SKM-1 (cell line): Measurements from ENCODE around the gene HSD3B7.
A peak's percentile ranks its signal among the peaks of the same experiment; 100 is the strongest.
"Not testable (repeated sequence)": the region's sequence is repeated elsewhere in the genome, so short reads cannot be mapped to it uniquely, and the experiment has no call there.

Experiments
- DNase-seq: peaks from one replicate; lab custom pipeline; 2025; ENCODE audit not compliant: unreplicated experiment; lab: John Stamatoyannopoulos, UW

HSD3B7 gene

GRCh38 chr16:30984669-30985400 is at the start of gene HSD3B7:
TSS of gene HSD3B7 (plus strand) at chr16:30985207. CDS start at chr16:30985659, 452 bp downstream.
- DNase-seq: peak; percentile 59

GRCh38 chr16:30937692-30938091 is 47.3 kb upstream of the HSD3B7 start:
- no peak for DNase-seq

GRCh38 chr16:30939571-30939970 is 45.4 kb upstream of the HSD3B7 start:
- not testable (repeated sequence) for DNase-seq

GRCh38 chr16:30941600-30942425 is 43.2 kb upstream of the HSD3B7 start:
- DNase-seq: no peak

GRCh38 chr16:30942426-30942806 is 42.6 kb upstream of the HSD3B7 start:
- DNase-seq: no peak

- DNase-seq: no peak
Measured at GRCh38 chr16:30944352-30944751, 40.7 kb upstream of the HSD3B7 start.

- DNase-seq: no peak
Measured at GRCh38 chr16:30946671-30947540, 38.1 kb upstream of the HSD3B7 start.

- DNase-seq: no peak
Measured at GRCh38 chr16:30947541-30947858, 37.5 kb upstream of the HSD3B7 start.

- no peak for DNase-seq
Measured at GRCh38 chr16:30947859-30948666, 36.9 kb upstream of the HSD3B7 start.

GRCh38 chr16:30948667-30949649 is 36.0 kb upstream of the HSD3B7 start, which contains the start of gene ORAI3:
TSS of gene ORAI3 (plus strand) at chr16:30949068. CDS start at chr16:30949290, 222 bp downstream.
- DNase-seq: peak; percentile 69

- peak; percentile 89 for DNase-seq
Measured at GRCh38 chr16:30949650-30950515, 35.1 kb upstream of the HSD3B7 start.

- DNase-seq: no peak
Measured at GRCh38 chr16:30950516-30951065, 34.4 kb upstream of the HSD3B7 start.

GRCh38 chr16:30951193-30951592 is 33.8 kb upstream of the HSD3B7 start:
- DNase-seq: no peak

GRCh38 chr16:30951750-30952149 is 33.3 kb upstream of the HSD3B7 start:
- no peak for DNase-seq

GRCh38 chr16:30953111-30953510 is 31.9 kb upstream of the HSD3B7 start:
- no peak for DNase-seq

GRCh38 chr16:30953511-30954124 is 31.4 kb upstream of the HSD3B7 start:
- peak; percentile 26 for DNase-seq

- DNase-seq: no peak
Measured at GRCh38 chr16:30954993-30955392, 30.0 kb upstream of the HSD3B7 start.
